Globus pallidus (tissue), 1 donor: ENCODE results near the gene DDB1.

ENCODE experiments used
- DNase-seq: peaks from one replicate; pipeline ENCODE4 v3.0.0-alpha.2; 2015; ENCODE audit warnings: low spot score

DDB1 gene

GRCh38 chr11:61297341-61297740, 35.6 kb downstream of the DDB1 start:
- no peak for DNase-seq

GRCh38 chr11:61295596-61295926, 37.3 kb downstream of the DDB1 start:
- no peak for DNase-seq

- DNase-seq: no peak
Measured at GRCh38 chr11:61294717-61295595, 37.9 kb downstream of the DDB1 start, which contains the start of gene VWCE. TSS of gene VWCE (minus strand) at chr11:61295316. CDS start at chr11:61295037, 279 bp downstream.

GRCh38 chr11:61293867-61294716, 38.8 kb downstream of the DDB1 start:
- DNase-seq: no peak

- DNase-seq: no peak
Measured at GRCh38 chr11:61292356-61292755, 40.5 kb downstream of the DDB1 start.

- no peak for DNase-seq
Measured at GRCh38 chr11:61290905-61291690, 41.8 kb downstream of the DDB1 start.

- no peak for DNase-seq
Measured at GRCh38 chr11:61287338-61287977, 45.4 kb downstream of the DDB1 start.

GRCh38 chr11:61283613-61284012, 49.3 kb downstream of the DDB1 start:
- no peak for DNase-seq

GRCh38 chr11:61281581-61282250, 51.2 kb downstream of the DDB1 start:
- DNase-seq: no peak

- no peak for DNase-seq
Measured at GRCh38 chr11:61280883-61281580, 51.9 kb downstream of the DDB1 start.

- DNase-seq: no peak
Measured at GRCh38 chr11:61279934-61280659, 52.8 kb downstream of the DDB1 start.

GRCh38 chr11:61278001-61278470, 54.9 kb downstream of the DDB1 start:
- no peak for DNase-seq

GRCh38 chr11:61277186-61278000, 55.5 kb downstream of the DDB1 start:
- DNase-seq: no peak

- no peak for DNase-seq
Measured at GRCh38 chr11:61275191-61275590, 57.7 kb downstream of the DDB1 start.

GRCh38 chr11:61274084-61274483, 58.8 kb downstream of the DDB1 start:
- DNase-seq: no peak

GRCh38 chr11:61273178-61274078, 59.5 kb downstream of the DDB1 start:
- DNase-seq: peak; percentile 40

GRCh38 chr11:61272731-61273130, 60.2 kb downstream of the DDB1 start:
- no peak for DNase-seq
